ENCODE data around the gene PRXL2B.
"Not testable (repeated sequence)": the region's sequence is repeated elsewhere in the genome, so short reads cannot be mapped to it uniquely, and the experiment has no call there.

The PRXL2B gene

DNA sequence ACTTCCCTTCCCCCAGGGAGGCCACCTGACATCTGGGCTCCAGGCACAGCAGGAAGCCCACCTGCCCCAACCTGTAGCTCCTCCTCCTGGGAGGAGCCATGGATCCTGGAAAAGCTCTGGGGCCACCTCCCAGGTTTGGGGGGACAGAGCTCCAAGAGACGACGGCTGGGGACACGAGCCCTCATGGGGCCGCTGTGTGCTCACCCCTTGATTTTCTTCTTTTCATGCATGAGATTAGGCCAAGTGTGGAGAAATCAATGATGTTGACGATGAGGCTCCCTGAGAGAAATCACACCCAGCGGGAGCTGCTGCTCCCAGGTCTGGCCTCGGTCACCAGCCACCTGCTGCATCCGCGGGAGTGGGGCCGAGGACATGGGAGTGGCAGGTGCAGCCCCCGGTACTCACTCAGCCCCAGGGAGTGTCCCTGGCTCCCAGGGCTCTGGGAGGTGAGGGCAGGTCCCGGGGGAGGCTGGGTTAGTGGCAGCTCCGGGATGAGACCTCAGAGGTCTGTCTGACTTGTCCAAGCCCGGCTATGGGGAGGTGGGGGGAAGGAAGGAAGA lies 21.7 kb upstream of the PRXL2B start:
- DNase-seq = no peak

DNA sequence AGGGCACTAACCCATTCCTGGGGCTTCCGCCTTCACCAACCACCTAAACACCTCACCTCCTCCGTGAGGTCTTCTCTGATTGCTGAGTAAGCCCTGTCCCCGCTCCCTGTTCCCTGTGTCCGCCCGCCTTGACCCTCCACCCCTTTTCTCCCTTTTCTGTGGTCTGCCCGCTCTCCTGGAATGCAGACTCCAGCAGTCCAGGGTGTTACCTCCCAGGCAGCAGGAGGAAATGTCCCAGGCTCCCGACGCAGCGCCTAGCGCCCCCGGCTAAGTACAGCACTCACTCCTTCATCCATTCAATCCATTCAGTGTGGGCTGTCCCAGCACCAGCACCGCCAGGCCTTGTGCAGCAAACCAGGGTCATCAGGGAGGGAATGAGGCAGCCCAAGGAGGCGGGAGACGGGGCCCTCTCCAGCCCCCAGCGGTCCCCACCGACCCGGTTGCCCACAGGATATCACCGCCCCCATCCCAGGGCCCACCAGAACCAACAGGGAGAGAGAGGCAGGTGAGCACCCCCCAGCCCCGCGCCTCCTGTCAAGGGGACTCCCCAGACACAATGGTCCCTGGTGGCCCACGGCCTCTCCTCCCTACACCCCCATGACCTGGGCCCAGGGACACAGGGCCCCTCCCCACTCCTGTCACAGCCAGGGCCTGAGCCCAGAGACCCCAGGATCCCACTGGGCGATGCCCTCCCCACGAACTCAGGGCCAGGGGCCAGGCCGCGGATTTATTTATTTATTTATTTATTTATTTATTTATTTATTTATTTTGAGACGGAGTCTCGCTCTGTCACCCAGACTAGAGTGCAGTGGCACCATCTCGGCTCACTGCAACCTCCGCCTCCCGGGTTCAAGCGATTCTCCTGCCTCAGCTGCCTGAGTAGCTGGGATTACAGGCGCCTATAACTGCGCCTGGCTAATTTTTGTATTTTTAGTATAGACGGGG lies 20.2 kb upstream of the PRXL2B start:
- no peak for DNase-seq

DNA sequence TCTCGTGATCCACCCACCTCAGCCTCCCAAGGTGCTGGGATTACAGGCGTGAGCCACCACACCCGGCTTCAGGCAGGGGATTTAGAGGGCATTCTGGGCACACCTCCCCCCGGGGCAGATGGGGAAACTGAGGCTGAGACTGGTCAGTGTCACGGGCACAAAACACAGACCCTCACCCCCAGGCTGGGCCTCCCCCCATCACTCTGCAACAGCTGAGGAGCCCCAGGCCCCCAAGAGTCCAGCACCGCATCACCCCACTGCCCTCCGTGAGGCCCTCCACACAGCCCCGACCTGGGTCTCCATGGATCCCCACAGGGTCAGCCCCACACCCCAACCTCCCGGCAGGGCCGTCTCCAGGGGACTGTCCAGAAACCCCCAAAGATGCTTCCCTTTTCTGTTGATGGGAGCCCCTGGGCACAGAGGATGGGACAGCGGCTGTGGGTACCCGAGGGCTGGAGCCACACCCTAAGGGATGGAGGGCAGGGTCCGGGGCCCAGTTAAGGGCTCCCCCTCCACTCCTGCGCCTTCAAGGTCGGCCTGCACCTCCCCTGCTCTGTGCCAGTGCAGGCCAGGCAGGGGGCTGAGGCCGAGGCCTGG lies 19.4 kb upstream of the PRXL2B start:
- DNase-seq = no peak

DNA sequence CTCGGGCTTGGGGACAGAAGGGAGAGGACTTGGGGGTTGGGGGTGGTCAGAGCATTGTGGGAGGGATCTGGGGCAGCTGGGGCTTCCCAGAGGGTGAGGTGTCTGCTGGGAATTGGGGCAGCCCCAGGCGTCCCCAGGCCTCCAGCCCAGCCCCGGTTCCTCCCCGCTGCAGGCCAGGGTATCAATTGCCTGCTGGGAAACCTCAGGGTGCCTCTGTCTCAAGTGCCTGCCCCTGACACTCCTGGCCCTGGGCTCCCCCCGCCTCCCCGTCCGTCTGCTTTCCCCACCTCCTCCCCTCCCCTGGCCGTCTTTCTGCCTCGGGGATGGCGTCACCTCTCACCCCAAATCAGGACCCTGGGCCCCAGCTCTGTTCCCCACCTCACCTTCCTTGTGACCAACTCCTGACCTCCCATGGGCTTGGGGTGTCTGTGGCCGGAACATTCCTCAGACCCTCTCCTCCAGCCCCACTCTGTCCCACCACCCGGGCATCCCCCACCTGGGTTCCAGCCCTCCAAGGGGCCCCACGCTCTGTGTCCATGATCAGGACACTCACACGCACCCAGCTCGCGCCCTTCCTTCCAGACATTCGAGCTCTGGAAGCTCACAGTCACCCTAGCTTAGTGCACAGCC lies 18.3 kb upstream of the PRXL2B start:
- not testable (repeated sequence) for DNase-seq

DNA sequence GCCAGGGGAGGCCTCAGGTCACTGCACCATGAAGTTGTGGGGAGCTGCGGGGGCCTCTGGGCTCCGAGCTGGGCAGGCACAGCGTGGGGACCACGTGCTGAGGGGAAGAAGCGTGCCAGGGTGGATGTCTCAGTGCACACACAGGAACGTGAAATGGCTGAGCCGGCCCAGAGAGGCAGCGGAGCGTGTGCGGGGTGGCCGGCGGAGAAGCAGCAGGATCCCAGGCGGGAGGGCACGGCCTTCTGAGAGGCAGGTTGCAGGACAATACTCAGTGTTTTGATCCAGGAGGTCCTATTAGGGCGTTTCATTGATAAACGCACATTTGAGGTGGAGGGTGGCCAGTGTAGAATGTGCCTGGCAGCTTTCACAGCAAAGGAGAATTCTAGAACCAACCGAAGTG lies 17.5 kb upstream of the PRXL2B start:
- DNase-seq = no peak

DNA sequence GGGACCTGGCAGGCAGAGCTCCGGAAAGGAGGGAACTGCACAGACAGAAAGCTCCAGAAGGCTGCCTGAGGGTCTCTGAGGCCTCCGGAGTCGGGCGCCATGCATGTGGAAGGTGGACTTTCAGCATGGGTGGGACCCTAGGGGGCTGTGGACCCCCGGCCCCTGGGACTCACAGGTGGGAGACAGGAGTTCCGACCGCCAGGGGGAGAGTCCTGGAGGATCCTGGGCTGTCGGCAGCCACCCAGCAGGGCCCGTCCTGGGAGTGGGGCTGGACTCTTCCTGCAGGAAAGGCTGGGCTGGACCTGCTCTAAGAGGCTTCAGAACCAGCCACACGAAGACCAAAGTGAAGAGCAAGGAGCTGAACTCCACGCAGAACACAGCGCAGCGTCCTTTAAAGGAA lies 16.9 kb upstream of the PRXL2B start:
- not testable (repeated sequence) for DNase-seq

DNA sequence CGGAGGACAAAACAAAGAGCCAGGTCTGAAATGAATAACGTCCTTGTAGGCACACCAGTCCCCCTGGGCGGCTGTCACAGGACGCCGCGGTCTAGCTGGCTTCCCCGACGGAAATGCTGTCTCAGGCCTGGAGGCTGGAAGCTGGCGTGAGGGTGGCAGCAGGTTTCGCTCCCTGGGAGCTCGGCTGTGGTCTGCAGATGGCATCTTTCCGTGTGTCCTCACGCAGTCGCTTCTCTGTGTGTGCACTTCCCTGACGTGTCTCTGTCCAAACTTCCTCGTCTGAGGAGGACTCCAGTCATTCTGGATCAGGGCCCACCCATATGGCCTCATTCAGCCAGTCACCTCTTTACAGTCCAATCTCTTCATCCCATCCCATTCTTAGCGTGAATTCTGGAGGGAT lies 16.2 kb upstream of the PRXL2B start:
- DNase-seq = no peak

DNA sequence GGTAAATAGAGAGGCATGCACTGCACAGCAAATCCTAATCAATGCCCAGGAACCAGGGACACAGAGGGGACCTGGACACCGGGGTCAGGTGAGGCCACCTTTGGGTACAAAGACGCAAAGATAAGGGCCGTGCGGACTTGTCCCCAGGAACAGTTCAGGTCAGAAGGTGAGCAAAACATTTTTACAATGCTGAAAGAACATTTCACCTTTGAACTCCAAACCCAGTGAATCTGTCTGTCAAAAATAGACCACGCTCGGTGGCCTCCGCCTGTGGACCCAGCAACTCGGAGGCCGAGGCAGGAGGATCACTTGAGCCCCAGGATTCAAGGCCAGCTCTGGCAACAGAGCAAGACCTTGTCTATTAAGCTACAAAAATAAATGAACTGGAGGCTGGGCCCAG lies 15.2 kb upstream of the PRXL2B start:
- no peak for DNase-seq

DNA sequence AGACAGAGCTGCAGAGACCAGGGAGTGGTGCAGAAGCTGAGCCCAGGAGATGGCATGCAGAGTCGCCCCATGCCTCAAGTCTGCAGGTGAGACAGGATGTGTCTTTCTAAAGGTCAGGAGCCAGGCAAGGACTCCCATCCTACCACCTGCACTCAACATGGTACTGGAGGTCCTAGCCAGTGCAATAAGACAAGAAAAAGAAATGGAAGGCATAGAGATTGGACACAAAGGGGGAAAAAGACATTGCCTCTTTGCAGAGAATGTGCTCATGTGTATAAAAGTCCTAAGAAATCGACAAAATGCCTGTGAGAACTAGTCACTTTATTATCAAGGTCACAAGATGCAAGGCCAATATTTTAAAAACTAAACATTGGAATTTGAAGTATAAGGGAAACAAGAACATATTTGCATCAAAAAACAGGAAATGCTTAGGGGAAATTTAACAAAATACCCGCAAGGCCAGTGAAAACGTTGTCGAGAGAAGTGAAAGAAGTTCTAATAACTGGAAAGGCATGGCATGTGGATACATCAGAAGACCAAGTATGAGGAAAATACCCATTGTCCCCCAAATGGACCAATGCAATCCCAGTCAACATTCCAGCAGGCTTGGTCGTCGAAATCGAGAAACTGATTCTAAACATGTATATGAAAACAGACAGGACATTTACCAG lies 13.2 kb upstream of the PRXL2B start:
- DNase-seq = no peak

DNA sequence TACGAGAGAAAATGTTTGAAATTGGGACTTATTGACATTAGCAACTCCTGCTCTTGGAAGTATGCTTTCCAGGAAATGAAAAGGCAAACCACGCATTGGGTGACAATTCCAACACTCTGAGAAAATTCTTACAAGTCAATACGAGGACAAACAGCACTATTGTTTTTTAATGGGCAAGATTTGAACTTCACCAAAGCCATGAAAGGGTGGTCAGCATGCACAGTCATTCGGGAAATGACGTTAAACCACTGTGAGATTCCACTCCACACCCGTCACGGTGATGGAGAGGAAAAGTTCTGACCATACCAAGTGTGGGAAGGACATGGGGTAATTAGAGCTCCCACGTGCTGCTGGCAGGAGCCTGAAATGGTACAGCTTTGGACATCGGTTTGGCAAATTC lies 12.2 kb upstream of the PRXL2B start:
- DNase-seq = no peak

DNA sequence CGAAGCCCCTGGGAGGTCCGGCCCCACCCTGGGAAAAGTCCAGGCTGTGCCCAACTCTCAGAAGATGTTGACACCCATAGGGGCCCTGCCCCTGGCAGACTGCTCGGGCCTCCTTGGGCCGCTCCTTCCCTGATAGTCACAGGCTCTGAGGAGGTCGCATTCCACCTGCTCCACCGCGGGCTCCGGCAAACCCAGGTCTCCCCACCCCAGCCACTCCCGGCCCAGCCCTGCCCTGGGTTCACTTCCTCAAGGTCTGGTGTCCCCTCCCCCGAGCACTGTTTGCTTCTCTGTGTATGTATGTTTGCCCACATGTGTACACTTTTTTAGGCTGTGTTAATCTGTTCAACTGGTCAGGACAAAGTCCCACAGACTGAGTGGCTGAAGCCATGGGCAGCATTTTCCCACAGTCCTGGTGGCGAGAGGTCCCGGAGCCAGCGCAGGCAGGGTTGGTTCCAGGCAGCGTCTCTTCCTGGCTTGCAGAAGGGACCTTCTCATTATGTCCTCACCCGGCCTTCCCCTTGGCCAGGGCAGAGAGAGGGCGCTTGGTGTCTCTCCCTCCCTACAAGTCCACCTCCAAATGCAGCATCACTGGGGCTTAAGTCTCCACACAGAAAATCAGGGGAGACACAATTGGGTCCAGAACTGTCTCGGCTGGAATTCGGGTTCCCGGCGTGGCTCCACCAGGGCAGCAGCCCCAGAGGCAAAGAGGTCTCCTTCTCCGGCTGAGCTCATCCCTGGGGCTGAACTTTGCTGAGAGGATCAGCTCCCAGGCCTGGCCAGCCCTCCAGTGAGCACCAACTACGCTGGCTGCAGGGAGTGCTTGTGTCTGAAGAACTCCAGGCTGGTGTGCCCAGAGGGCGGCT lies 10.5 kb upstream of the PRXL2B start:
- DNase-seq = no peak

DNA sequence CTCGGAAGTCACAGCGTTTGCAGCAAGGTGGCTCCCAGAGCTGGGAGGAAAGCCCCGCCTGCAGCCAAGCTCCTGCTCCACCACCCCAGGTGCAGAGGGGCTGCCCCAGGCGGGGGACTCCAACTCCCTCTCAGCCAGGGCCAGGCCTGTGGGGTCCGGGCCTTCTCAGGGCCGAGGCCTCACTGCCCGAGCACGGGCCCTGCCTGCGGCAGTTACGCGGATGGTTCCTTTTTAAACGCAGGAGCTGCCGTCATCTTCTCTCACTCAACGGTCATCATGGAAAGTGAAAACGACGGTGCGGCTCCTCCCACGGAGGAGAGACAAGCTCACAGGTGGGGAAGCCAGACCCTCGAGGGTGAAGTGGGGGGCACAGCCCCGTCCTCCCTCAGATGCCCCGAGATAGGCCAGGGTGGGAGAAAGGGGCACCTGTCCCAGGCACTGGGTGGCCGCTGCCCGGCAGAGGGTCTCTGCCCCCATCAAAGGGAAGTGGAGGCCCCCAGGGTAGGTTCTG lies 9.0 kb upstream of the PRXL2B start:
- not testable (repeated sequence) for DNase-seq

DNA sequence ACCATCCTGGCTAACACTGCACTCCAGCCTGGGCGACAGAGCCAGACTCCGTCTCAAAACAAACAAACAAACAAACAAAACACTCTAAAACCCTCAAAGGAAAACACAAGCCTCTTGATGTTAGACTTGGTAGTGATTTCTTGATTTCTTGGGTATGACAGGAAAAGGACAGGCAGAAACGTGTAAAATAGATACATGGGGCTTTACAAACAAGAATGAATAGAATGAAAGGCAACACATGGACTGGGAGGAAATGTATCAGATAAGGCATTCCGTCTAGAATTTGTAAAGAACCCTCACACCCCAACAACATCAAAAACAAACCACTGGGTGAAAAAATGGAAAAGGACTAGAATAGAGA lies 7.8 kb upstream of the PRXL2B start:
- DNase-seq = no peak

DNA sequence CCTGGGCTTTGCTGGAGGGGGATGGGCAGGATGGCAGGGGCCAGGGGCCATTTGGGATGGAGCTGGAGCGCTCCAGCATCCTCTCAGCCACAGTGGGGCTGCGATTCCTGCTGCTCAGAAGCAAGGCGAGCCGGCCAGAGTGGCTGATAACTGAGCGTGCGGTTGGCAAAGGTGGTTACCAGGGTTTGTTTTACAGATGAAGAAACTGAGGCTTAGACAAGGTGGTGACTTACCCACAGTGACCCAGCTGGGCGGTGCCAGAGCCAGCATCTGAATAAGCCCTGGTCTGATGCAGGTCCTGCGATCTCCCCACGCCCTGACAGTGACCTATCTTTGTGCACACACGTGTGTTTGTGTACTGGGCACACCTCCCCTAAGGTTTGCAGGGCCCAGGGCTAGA lies 5.9 kb upstream of the PRXL2B start:
- DNase-seq = no peak

DNA sequence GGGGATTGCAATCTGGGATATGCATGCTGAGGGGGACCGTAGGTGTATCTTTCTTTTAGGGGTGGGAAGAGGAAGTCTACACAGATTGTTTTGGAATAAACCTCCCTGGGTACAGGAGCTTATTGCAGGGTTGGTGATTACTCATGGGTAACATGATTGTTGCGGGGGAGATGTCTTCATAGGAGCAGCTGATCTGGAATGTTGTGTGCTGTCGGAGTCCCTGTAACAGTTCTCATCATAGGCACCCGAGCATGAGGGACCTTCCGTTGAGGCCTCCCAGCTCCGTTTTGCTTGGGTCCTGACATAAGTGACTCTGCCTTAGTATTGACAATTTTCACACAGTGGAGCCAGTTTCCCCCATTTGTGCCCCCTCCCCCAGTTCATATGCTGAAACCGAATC lies 4.2 kb upstream of the PRXL2B start:
- no peak for DNase-seq

DNA sequence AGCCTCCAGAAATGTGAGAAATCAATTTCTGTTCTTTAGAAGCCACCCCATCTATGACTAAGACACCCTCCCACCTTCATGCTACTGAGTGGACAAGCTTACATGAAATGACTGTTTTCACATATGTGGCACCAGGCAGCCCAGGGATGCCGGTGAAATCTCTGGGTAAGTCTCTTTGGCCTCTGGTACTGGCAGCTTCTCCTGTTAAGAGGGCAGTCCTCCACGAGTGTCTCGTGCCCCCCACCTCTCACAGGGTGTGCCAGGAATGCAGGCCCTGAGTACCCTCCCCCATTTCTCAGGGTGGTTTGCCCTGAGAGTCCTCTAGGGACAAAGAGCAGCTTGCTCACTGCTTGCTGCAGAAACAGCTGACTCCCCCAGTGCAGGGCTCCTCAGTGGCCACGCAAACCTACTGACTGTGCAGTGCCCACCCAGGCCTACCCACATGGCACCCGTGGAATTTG lies 3.2 kb upstream of the PRXL2B start:
- no peak for DNase-seq

DNA sequence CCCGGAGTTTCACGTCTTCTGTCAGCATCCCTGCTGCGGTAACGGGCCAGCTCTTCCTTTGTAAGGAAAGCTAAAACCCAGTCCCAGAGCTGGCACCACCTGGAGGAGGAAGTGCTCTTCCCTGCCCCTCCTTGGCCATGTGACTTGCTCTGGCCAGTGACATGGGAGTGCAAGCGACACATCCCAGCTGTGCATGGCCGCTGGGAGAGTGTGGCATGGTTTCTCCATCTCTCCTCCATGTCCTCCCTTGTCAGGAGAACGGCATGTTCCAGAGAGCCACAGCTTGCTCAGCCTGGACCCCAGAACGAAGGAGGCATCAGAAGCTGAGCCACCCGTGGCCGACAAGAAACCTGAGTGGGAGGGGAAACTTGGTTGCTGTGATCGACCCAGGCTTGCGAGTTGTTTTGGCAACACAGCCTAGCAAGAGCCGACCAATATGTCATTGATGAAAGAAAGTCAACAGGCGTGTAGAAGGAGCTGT lies 2.7 kb upstream of the PRXL2B start:
- DNase-seq = no peak

DNA sequence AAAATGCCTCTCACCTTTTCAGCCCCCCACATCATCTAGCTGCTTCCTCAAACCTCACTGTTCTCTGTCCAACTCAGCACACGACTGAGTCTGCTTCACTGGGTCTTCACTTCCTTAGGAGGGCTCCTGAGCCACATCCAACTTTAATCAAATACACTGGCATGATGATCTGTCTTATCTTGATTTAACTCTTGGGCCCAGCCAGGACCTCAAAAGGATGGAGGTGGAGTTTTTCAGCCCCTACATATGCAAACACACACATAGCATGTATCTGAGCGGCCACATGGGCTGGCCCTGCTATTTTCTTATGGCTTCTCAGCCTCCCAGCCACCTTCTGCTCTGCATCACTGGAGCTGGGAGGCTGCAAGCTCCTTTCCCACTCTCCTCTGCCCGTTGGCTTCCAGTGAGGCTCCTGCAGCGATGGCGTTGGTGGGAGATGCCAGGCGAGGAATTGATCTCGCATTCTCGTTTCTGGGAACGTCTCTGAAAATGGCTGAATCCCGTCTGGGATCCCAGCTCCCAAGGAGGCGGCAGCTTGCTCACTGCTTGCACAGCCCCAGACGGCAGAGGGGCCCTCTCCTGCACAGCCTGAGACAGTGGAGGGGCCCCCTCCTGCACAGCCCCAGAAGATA lies 1.8 kb upstream of the PRXL2B start:
- no peak for DNase-seq

DNA sequence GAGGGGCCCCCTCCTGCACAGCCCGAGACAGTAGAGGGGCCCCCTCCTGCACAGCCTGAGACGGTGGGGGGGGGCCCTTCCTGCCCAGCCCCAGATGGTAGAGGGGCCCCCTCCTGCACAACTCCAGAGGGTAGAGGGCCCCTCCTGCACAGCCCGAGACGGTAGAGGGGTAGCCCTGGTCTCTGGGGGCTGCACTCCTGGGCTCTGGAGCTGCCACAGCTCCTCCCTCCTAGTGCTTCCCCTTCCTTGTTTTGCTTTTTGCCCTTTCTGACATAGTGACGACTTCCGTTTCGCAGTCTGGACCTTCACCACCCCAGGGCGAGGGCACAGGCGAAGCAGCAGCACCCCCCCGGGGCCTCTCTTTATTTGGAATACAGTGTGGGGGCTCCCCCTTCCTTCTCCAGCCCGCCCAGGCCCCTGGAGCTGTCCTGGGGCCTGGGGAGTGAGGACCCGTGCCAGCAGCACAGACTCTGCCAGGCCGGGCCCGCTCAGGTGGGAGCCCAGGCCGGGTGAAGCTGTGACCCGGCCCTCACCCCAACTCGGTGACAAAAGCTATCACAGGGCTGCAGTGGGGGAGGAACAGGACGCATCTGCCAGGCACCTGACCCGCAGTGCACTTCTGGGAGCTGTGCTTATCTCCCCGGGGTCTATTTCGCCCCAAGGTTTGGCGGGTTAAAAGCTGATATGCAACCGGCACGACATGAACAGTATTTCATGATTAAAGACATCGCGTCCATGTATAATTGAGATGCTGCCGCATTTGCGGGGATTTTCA lies 1.1 kb upstream of the PRXL2B start:
- no peak for DNase-seq

DNA sequence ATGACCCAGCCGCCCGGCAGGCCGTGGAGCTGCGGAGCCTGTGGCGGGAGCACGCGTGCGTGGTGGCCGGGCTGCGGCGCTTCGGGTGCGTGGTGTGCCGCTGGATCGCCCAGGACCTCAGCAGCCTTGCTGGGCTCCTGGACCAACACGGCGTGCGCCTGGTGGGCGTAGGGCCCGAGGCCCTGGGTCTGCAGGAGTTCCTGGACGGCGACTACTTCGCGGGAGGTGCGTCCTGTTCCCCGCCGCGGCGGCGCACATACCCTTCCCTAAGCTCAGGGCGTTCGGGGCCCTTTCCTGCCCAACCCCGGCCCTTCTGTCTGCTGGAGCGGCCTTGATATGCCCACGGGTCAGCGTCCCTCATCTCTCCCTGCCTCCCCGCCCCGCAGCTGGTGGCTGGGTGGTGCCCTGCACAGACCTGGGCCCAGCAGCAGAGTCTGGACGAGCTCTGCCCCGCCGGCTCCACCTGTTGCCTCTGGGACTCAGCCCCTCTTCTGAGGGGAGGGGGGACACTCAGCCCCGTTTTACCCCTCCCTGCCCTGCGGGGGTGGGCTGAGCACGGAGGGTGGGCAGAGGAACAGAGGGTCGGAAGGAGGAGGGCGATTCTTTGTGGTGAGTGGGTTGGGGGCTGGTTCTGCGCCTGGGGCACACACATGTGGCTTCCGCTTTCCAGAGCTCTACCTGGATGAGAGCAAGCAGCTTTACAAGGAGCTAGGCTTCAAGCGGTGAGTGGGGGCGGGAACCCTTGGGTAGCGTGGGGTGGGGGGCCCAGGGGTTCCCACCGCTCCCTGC lies 688 bp downstream of the PRXL2B start:
- no peak for DNase-seq

All from NCI-H2107 (cell line).